H9 (cell line): ENCODE measurements around the gene QSOX2. TPM values are rescaled to one million over a fixed set of nuclear protein-coding genes. Genes with fewer than 3 reads are reported as not detected.

Experiments
- DNase-seq: peaks from one replicate; pipeline ENCODE4 v3.0.0-alpha.2; 2017
- H2AFZ ChIP-seq: one replicate; pipeline ENCODE4 v1.6.1; 2013; ENCODE audit warnings: mild to moderate bottlenecking, low read length, control low read depth, moderate library complexity
- H2AK5ac ChIP-seq: 2 replicates; pipeline ENCODE4 v1.6.1; 2013; ENCODE audit warnings: low read length, control low read depth, mixed read lengths; ENCODE audit not compliant: insufficient read length
- H2BK120ac ChIP-seq: one replicate; pipeline ENCODE4 v1.6.1; 2013; ENCODE audit warnings: low read depth, mild to moderate bottlenecking, low read length, control low read depth, inconsistent platforms; ENCODE audit not compliant: poor library complexity, severe bottlenecking
- H2BK12ac ChIP-seq: 2 replicates; pipeline ENCODE4 v1.6.1; 2013; ENCODE audit warnings: low read length, control low read depth, mixed read lengths, low read depth; ENCODE audit not compliant: insufficient read length
- H2BK15ac ChIP-seq: 2 replicates; pipeline ENCODE4 v1.6.1; 2013; ENCODE audit warnings: low read depth, low read length, control low read depth
- H2BK20ac ChIP-seq: one replicate; pipeline ENCODE4 v1.6.1; 2013; ENCODE audit warnings: low read depth, mild to moderate bottlenecking, low read length, control low read depth, inconsistent platforms; ENCODE audit not compliant: poor library complexity, severe bottlenecking
- H2BK5ac ChIP-seq: 2 replicates; pipeline ENCODE4 v1.6.1; 2013; ENCODE audit warnings: low read length, control low read depth, mixed read lengths; ENCODE audit not compliant: insufficient read length
- H3K14ac ChIP-seq: 2 replicates; pipeline ENCODE4 v1.6.1; 2013; ENCODE audit warnings: low read length, control low read depth; ENCODE audit not compliant: insufficient read depth
- H3K18ac ChIP-seq: 2 replicates; pipeline ENCODE4 v1.6.1; 2013; ENCODE audit warnings: low read depth, mild to moderate bottlenecking, mixed read lengths, low read length, control low read depth; ENCODE audit not compliant: insufficient read length
- H3K23ac ChIP-seq: 2 replicates; pipeline ENCODE4 v1.6.1; 2013; ENCODE audit warnings: low read length, control low read depth, mixed read lengths, low read depth; ENCODE audit not compliant: insufficient read length
- H3K23me2 ChIP-seq: 2 replicates; pipeline ENCODE4 v1.6.1; 2013; ENCODE audit warnings: low read depth, mild to moderate bottlenecking, mixed read lengths, low read length, control low read depth; ENCODE audit not compliant: insufficient read length, poor library complexity, severe bottlenecking
- H3K27ac ChIP-seq: 2 replicates; pipeline ENCODE4 v1.5.1; 2013; ENCODE audit warnings: low read length, control low read depth, mixed read lengths, low read depth; ENCODE audit not compliant: insufficient read length
- H3K27me3 ChIP-seq: 2 replicates; pipeline ENCODE4 v1.6.1; 2013; ENCODE audit warnings: low read length, control low read depth, inconsistent platforms; ENCODE audit not compliant: insufficient read depth
- H3K4ac ChIP-seq: 2 replicates; pipeline ENCODE4 v1.6.1; 2013; ENCODE audit warnings: low read depth, mild to moderate bottlenecking, control low read depth, inconsistent platforms, low read length, moderate library complexity
- H3K4me1 ChIP-seq: 2 replicates; pipeline ENCODE4 v1.6.1; 2013; ENCODE audit warnings: low read length, control low read depth, inconsistent platforms; ENCODE audit not compliant: insufficient read depth
- H3K4me2 ChIP-seq: 2 replicates; pipeline ENCODE4 v1.6.1; 2013; ENCODE audit warnings: low read length, control low read depth, mixed read lengths; ENCODE audit not compliant: insufficient read length, insufficient read depth
- H3K56ac ChIP-seq: 2 replicates; pipeline ENCODE4 v1.6.1; 2013; ENCODE audit warnings: low read depth, mild to moderate bottlenecking, mixed read lengths, low read length, control low read depth; ENCODE audit not compliant: insufficient read length
- H3K79me1 ChIP-seq: 2 replicates; pipeline ENCODE4 v1.6.1; 2013; ENCODE audit warnings: low read depth, mild to moderate bottlenecking, moderate library complexity, low read length, control low read depth, inconsistent platforms; ENCODE audit not compliant: insufficient read depth, poor library complexity, severe bottlenecking
- H3K79me2 ChIP-seq: 2 replicates; pipeline ENCODE4 v1.6.1; 2013; ENCODE audit warnings: low read length, control low read depth, inconsistent platforms; ENCODE audit not compliant: insufficient read depth
- H3K9ac ChIP-seq: 2 replicates; pipeline ENCODE4 v1.6.1; 2013; ENCODE audit warnings: low read length, control low read depth, mixed read lengths; ENCODE audit not compliant: insufficient read length; ENCODE audit errors: extremely low read depth
- H3K9me3 ChIP-seq: one replicate; pipeline ENCODE4 v1.6.1; 2013; ENCODE audit warnings: low read depth, low read length, inconsistent platforms; ENCODE audit not compliant: control insufficient read depth
- H3T11ph ChIP-seq: one replicate; pipeline ENCODE4 v1.6.1; 2013; ENCODE audit warnings: mild to moderate bottlenecking, low read length, control low read depth, inconsistent platforms
- H4K20me1 ChIP-seq: one replicate; pipeline ENCODE4 v1.6.1; 2013; ENCODE audit not compliant: control insufficient read depth, insufficient read length, insufficient read depth
- H4K5ac ChIP-seq: 2 replicates; pipeline ENCODE4 v1.6.1; 2013; ENCODE audit warnings: low read depth, mild to moderate bottlenecking, mixed read lengths, low read length, control low read depth; ENCODE audit not compliant: insufficient read length
- H4K8ac ChIP-seq: replicated peaks from 2 replicates; pipeline ENCODE4 v1.6.1; 2013; ENCODE audit warnings: low read length, control low read depth, mixed read lengths, low read depth; ENCODE audit not compliant: insufficient read length
- H4K91ac ChIP-seq: 2 replicates; pipeline ENCODE4 v1.6.1; 2013; ENCODE audit warnings: low read depth, mild to moderate bottlenecking, moderate library complexity, mixed read lengths, low read length, control low read depth; ENCODE audit not compliant: insufficient read length
- H3K27ac Mint-ChIP-seq, 3 experiments: 2 replicates in 2 of 3; 3 replicates in 1 of 3; pipeline ENCODE4 v1.8.0; 2020 to 2021; ENCODE audit warnings: mixed read lengths in 3 of 3, mild to moderate bottlenecking in 1 of 3, moderate library complexity in 1 of 3
- H3K27me3 Mint-ChIP-seq: 2 replicates; pipeline ENCODE4 v1.8.0; 2021; ENCODE audit warnings: low read depth, mild to moderate bottlenecking, moderate library complexity, mixed read lengths
- H3K36me3 Mint-ChIP-seq, 3 experiments: 2 replicates in 2 of 3; 3 replicates in 1 of 3; pipeline ENCODE4 v1.8.0; 2020 to 2021; ENCODE audit warnings: low read depth in 3 of 3, mixed read lengths in 3 of 3; ENCODE audit not compliant: insufficient read depth in 1 of 3
- H3K4me1 Mint-ChIP-seq, 2 experiments: 2 replicates each; pipeline ENCODE4 v1.8.0; 2020; ENCODE audit warnings: mixed read lengths in 2 of 2
- H3K4me3 Mint-ChIP-seq, 2 experiments: 2 replicates in 1 of 2; 3 replicates in 1 of 2; pipeline ENCODE4 v1.8.0; 2020 to 2021; ENCODE audit warnings: mild to moderate bottlenecking in 2 of 2, mixed read lengths in 2 of 2, moderate library complexity in 1 of 2
- H3K9me3 Mint-ChIP-seq, 2 experiments: 2 replicates in 1 of 2; 3 replicates in 1 of 2; pipeline ENCODE4 v1.8.0; 2020; ENCODE audit warnings: mild to moderate bottlenecking in 2 of 2, mixed read lengths in 2 of 2, moderate library complexity in 1 of 2
- WGBS: extraction: QIAGEN DNeasy Blood & Tissue Kit; methylation state at CpG from one replicate; pipeline ENCODE4 v1.1.7; 2013; ENCODE audit warnings: missing lambda C conversion rate, low lambda C conversion rate, mixed read lengths; ENCODE audit not compliant: insufficient read length; ENCODE audit errors: extremely low coverage; 5-methylcytosine and 5-hydroxymethylcytosine counted together
- total RNA-seq: library from RNA; stranded (reverse); gene quantifications from 2 replicates; pipeline ENCODE4 v1.2.1, GENCODE V29; 2021
- TF ChIP-seq, protein P1 (sequence below): fragments of 200-600 bp; sonication (generic); conservative IDR thresholded peaks from 3 replicates; pipeline ENCODE4 v1.8.0; 2021; ENCODE audit warnings: antibody characterized with exemption, mild to moderate bottlenecking

The QSOX2 gene
- total RNA-seq, 1 experiment from 2014 or later = 25.8 TPM

DNA sequence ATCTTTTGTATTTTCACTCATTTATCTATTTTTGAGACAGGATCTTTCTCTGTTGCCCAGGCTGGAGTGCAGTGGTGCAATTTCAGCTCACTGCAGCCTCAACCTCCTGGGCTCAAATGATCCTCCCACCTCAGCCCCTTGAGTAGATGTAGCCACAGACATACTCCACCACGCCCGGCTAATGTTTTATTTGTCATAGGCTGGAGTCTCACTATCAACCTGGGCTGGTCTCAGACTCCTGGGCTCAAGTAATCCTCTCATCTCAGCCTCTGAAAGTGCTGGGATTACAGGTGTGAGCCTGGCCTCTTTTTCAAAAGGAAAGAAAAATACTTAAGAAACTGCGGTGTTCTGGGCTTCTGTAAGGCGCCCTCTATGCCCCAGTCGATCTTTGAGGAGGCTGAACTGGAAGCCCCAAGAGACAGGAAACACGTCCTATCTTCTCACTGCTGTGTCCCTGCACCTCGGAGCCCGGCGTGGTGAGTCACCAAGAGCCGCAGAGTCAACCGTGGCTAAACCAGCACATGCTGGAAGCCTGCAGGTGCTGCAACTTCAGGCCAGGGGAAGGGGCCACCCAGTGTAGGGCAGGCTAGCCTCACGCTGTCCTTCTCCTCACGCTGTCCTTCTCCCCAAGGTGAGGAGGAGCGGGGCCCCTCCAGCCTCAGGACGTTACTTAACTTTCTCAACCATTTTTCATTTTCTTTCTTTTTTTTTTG lies 25.4 kb downstream of the QSOX2 start:
- H3T11ph ChIP-seq = no peak overlapping the region
- no peak overlapping the region for H3K23ac ChIP-seq
- no peaks in the 10 kb centered on the region for H3K79me1 ChIP-seq
- no peak overlapping the region for H3K4ac ChIP-seq
- H3K27ac ChIP-seq = no peak overlapping the region
- H3K9ac ChIP-seq = no peak overlapping the region
- Mint-ChIP-seq H3K27ac (peak overlapping the region in 1 of 3 experiments; percentile 78; a peak in 2 of 7 replicates), H3K27me3 (no peaks in the 10 kb centered on the region), H3K9me3 (no peaks in the 10 kb centered on the region), H3K4me3 (no peak overlapping the region), H3K4me1 (no peaks in the 10 kb centered on the region; a peak in 1 of 4 replicates), H3K36me3 (peaks cover 19 to 54% (median 30%) of the 10 kb centered on the region in 3 experiments)
- H3K9me3 ChIP-seq = no peaks in the 10 kb centered on the region
- H2BK5ac ChIP-seq = no peak overlapping the region
- no peak overlapping the region for H4K8ac ChIP-seq
- H3K79me2 ChIP-seq = no peaks in the 10 kb centered on the region
- H3K18ac ChIP-seq = no peak overlapping the region
- no peak for DNase-seq
- H3K4me1 ChIP-seq = no peaks in the 10 kb centered on the region
- no peaks in the 10 kb centered on the region for H3K23me2 ChIP-seq
- no peak overlapping the region for H2BK15ac ChIP-seq
- no peak overlapping the region for H4K5ac ChIP-seq
- no peak overlapping the region for H2BK120ac ChIP-seq
- H3K14ac ChIP-seq = no peak overlapping the region
- H3K56ac ChIP-seq = no peak overlapping the region
- H4K20me1 ChIP-seq = no peaks in the 10 kb centered on the region
- H2AFZ ChIP-seq = no peak overlapping the region
- H4K91ac ChIP-seq = no peak overlapping the region
- H2BK20ac ChIP-seq = no peak overlapping the region
- TF ChIP-seq, protein P1, sequence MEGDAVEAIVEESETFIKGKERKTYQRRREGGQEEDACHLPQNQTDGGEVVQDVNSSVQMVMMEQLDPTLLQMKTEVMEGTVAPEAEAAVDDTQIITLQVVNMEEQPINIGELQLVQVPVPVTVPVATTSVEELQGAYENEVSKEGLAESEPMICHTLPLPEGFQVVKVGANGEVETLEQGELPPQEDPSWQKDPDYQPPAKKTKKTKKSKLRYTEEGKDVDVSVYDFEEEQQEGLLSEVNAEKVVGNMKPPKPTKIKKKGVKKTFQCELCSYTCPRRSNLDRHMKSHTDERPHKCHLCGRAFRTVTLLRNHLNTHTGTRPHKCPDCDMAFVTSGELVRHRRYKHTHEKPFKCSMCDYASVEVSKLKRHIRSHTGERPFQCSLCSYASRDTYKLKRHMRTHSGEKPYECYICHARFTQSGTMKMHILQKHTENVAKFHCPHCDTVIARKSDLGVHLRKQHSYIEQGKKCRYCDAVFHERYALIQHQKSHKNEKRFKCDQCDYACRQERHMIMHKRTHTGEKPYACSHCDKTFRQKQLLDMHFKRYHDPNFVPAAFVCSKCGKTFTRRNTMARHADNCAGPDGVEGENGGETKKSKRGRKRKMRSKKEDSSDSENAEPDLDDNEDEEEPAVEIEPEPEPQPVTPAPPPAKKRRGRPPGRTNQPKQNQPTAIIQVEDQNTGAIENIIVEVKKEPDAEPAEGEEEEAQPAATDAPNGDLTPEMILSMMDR = no peak
- no peak overlapping the region for H3K4me2 ChIP-seq
- no CpG with 5 or more reads among the region's 15 CpGs for WGBS
- H3K27me3 ChIP-seq = no peaks in the 10 kb centered on the region
- no peak overlapping the region for H2BK12ac ChIP-seq
- no peak overlapping the region for H2AK5ac ChIP-seq
